ENCODE measurements around the gene MPP2. TPM values are rescaled to one million over a fixed set of nuclear protein-coding genes. Genes with fewer than 3 reads are reported as not detected.

The MPP2 gene
- total RNA-seq, 4 donors from 2014 or later: 2.3 to 2.7 (median 2.5) TPM

GRCh38 chr17:43830510-43831140, 76.7 kb downstream of the MPP2 start:
- Histone ChIP-seq H3K4me1 (peaks cover 21% of the 10 kb centered on the region), H3K27me3 (no peaks in the 10 kb centered on the region), H3K27ac (no peak overlapping the region), H3K9me3 (no peaks in the 10 kb centered on the region), H3K4me3 (no peak overlapping the region), H3K36me3 (peaks cover 19% of the 10 kb centered on the region)
- WGBS: 83% methylated on average over 7 of the region's 7 CpGs
- DNase-seq (ENCODE audit: low spot score in 2 of 2): no peak
- TF ChIP-seq EP300 (IDR thresholded peaks at IDR 0.05): no peak
- TF ChIP-seq POLR2AphosphoS5 (IDR thresholded peaks at IDR 0.05): no peak
- TF ChIP-seq POLR2A (IDR thresholded peaks at IDR 0.05): no peak
- TF ChIP-seq, protein P1, sequence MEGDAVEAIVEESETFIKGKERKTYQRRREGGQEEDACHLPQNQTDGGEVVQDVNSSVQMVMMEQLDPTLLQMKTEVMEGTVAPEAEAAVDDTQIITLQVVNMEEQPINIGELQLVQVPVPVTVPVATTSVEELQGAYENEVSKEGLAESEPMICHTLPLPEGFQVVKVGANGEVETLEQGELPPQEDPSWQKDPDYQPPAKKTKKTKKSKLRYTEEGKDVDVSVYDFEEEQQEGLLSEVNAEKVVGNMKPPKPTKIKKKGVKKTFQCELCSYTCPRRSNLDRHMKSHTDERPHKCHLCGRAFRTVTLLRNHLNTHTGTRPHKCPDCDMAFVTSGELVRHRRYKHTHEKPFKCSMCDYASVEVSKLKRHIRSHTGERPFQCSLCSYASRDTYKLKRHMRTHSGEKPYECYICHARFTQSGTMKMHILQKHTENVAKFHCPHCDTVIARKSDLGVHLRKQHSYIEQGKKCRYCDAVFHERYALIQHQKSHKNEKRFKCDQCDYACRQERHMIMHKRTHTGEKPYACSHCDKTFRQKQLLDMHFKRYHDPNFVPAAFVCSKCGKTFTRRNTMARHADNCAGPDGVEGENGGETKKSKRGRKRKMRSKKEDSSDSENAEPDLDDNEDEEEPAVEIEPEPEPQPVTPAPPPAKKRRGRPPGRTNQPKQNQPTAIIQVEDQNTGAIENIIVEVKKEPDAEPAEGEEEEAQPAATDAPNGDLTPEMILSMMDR (IDR thresholded peaks at IDR 0.05): no peak

DNA sequence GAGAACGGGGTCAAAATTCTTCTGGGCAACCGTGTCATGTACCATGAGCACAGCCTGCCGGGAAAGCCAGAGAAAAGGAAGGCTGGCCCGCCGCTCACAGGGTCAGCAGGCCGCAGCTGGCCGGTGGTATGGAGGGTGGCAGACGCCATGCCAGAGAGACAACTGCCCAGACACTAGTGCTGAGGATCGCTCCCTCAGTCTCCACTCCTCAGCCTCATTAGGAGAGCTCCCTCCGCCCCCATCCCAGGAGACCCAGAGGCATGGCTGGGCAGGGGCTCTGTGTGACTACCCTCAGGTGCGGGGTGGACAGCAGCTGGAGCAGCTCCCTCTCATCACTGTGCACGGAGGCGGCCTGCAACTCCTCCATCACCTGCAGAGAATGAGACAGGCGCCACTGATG, 77.6 kb downstream of the MPP2 start:
- no peak overlapping the region for H3K4me3 ChIP-seq
- H3K4me1 ChIP-seq: peaks cover 21% of the 10 kb centered on the region
- H3K9me3 ChIP-seq: no peaks in the 10 kb centered on the region
- H3K27me3 ChIP-seq: no peaks in the 10 kb centered on the region
- H3K27ac ChIP-seq: no peak overlapping the region
- peaks cover 24% of the 10 kb centered on the region for H3K36me3 ChIP-seq
- no peak for DNase-seq (ENCODE audit: low spot score in 2 of 2)
- 90% methylated on average over 8 of the region's 14 CpGs for WGBS
- TF ChIP-seq, protein P1 (IDR thresholded peaks at IDR 0.05): no peak
- TF ChIP-seq POLR2AphosphoS5 (IDR thresholded peaks at IDR 0.05) (no peak), POLR2A (IDR thresholded peaks at IDR 0.05) (no peak), EP300 (IDR thresholded peaks at IDR 0.05) (no peak)

DNA sequence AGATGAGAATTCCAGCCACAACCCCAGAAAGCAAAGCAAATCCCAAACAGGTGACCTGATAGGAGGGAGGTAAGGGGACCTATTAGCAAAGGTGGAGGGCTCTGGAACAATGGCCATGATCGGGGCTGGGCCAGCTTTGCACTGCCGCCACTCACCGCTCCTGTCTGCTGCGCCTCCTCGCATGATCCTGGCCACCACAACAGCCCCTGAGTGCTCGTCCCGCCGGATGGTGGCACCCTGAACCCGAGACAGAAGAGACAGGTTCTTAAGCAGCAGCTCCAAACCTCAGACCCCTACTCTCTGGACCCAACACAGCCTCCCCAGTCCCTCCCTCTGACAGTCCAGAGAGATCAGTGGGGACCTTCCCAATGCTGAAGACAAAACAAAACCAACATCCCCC, 79.7 kb downstream of the MPP2 start:
- Histone ChIP-seq H3K27ac (no peak overlapping the region), H3K9me3 (no peaks in the 10 kb centered on the region), H3K27me3 (no peaks in the 10 kb centered on the region), H3K4me1 (peaks cover 13% of the 10 kb centered on the region), H3K36me3 (peaks cover 26% of the 10 kb centered on the region), H3K4me3 (no peak overlapping the region)
- 95% methylated on average over 9 of the region's 9 CpGs for WGBS
- DNase-seq (ENCODE audit: low spot score in 2 of 2): no peak
- TF ChIP-seq POLR2A (IDR thresholded peaks at IDR 0.05) (no peak), POLR2AphosphoS5 (IDR thresholded peaks at IDR 0.05) (no peak), EP300 (IDR thresholded peaks at IDR 0.05) (no peak)
- TF ChIP-seq, protein P1 (IDR thresholded peaks at IDR 0.05): no peak

DNA sequence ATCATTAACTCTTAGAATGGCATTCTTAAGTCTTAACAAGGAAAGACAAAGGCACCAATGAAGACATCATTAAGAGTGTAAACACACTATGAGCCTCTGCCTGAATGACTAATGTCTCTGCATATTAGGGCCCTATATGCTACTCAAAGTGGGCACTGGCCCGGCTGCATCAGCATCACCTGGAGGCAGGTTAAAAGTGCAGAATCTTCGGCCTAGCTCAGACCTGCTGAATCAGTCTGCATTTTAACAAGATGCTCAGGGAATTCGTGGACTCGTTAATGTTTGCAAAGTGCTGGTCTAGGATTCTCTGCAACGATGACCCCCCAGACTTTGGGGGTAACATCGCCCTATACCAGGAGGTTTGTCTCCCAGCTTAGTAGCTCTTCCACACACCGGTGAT, 81.1 kb downstream of the MPP2 start:
- Histone ChIP-seq H3K36me3 (peaks cover 26% of the 10 kb centered on the region), H3K4me1 (peaks cover 6% of the 10 kb centered on the region), H3K9me3 (no peaks in the 10 kb centered on the region), H3K27ac (no peak overlapping the region), H3K27me3 (no peaks in the 10 kb centered on the region), H3K4me3 (no peak overlapping the region)
- WGBS: 83% methylated on average over 7 of the region's 7 CpGs
- TF ChIP-seq POLR2AphosphoS5 (IDR thresholded peaks at IDR 0.05): no peak
- TF ChIP-seq POLR2A (IDR thresholded peaks at IDR 0.05): no peak
- TF ChIP-seq EP300 (IDR thresholded peaks at IDR 0.05): no peak
- TF ChIP-seq, protein P1 (IDR thresholded peaks at IDR 0.05): no peak
- no peak for DNase-seq (ENCODE audit: low spot score in 2 of 2)

GRCh38 chr17:43825567-43825966, 81.8 kb downstream of the MPP2 start:
- peaks cover 26% of the 10 kb centered on the region for H3K36me3 ChIP-seq

More at GRCh38 chr17:43825567-43825966, 81.8 kb downstream of the MPP2 start:
- no peak overlapping the region for H3K27ac ChIP-seq
- H3K4me1 ChIP-seq: peaks cover 6% of the 10 kb centered on the region
- DNase-seq (ENCODE audit: low spot score in 2 of 2): no peak
- 94% methylated on average over 2 of the region's 12 CpGs for WGBS
- TF ChIP-seq POLR2A (IDR thresholded peaks at IDR 0.05): no peak
- no peak for TF ChIP-seq POLR2AphosphoS5 (IDR thresholded peaks at IDR 0.05)
- TF ChIP-seq EP300 (IDR thresholded peaks at IDR 0.05): no peak
- TF ChIP-seq, protein P1 (IDR thresholded peaks at IDR 0.05): no peak
- no peaks in the 10 kb centered on the region for H3K9me3 ChIP-seq
- H3K4me3 ChIP-seq: no peak overlapping the region
- H3K27me3 ChIP-seq: no peaks in the 10 kb centered on the region

Other genes starting within 250 kb of the MPP2 start
- gene MEOX1, start 245.6 kb downstream of the MPP2 start, total RNA-seq: 1 to 10 TPM; 2.7 to 6.4 (median 4.2) TPM
- gene SOST, start 148.7 kb downstream of the MPP2 start, total RNA-seq: not detected
- 10 to 100 TPM; 34.8 to 48.5 (median 42.7) TPM for gene DUSP3, start 128.6 kb downstream of the MPP2 start, total RNA-seq
- gene CFAP97D1, start 127.1 kb downstream of the MPP2 start, total RNA-seq: under 1 TPM in 3 of 4 donors, not detected in 1; 0.10 to 0.48 (median 0.13) TPM
- gene MPP3, start 74.4 kb downstream of the MPP2 start, total RNA-seq: 1 to 10 TPM; 5.4 to 8.0 (median 5.9) TPM
- 10 to 100 TPM in 2 of 4 donors, 1 to 10 TPM in 2; 6.8 to 21.4 (median 9.5) TPM for gene CD300LG, start 60.4 kb downstream of the MPP2 start, total RNA-seq
- not detected for gene PPY, start 34.9 kb upstream of the MPP2 start, total RNA-seq
- not detected for gene PYY, start 46.4 kb upstream of the MPP2 start, total RNA-seq
- gene NAGS, start 97.1 kb upstream of the MPP2 start, total RNA-seq: 1 to 10 TPM in 2 of 4 donors, under 1 TPM in 2; 0.73 to 1.9 (median 0.99) TPM
- 10 to 100 TPM; 20.7 to 48.5 (median 43.6) TPM for gene TMEM101, start 107.4 kb upstream of the MPP2 start, total RNA-seq
- gene LSM12, start 159.1 kb upstream of the MPP2 start, total RNA-seq: 10 to 100 TPM; 27.8 to 44.6 (median 33.3) TPM
- 10 to 100 TPM; 12.7 to 20.4 (median 15.4) TPM for gene G6PC3, start 163.2 kb upstream of the MPP2 start, total RNA-seq
- 100 to 1,000 TPM; 135 to 197 (median 168) TPM for gene HDAC5, start 216.1 kb upstream of the MPP2 start, total RNA-seq
- 1 to 10 TPM; 1.6 to 3.7 (median 2.4) TPM for gene HROB, start 234.4 kb upstream of the MPP2 start, total RNA-seq